AG09309 (cell line): Measurements from ENCODE around the gene PTPRN2.
"Not testable (repeated sequence)": the region's sequence is repeated elsewhere in the genome, so short reads cannot be mapped to it uniquely, and the experiment has no call there.

Experiments
- DNase-seq: peaks from one replicate; pipeline ENCODE4 v3.0.0-alpha.2; 2010; ENCODE audit warnings: low read depth
- H3K4me3 ChIP-seq: 2 replicates; pipeline ENCODE4 v1.5.1; 2011; ENCODE audit warnings: mild to moderate bottlenecking, low read depth, low read length, moderate library complexity; ENCODE audit not compliant: control insufficient read depth
- TF ChIP-seq, protein P1 (sequence below): IDR thresholded peaks from 2 replicates; pipeline ENCODE4 v1.5.1; 2011; ENCODE audit warnings: mild to moderate bottlenecking, low read depth, low read length, inconsistent platforms; ENCODE audit not compliant: insufficient read depth, control insufficient read depth; ENCODE audit errors: missing control alignments

PTPRN2 gene

GRCh38 chr7:157568106-157568769, 1019.4 kb downstream of the PTPRN2 start:
- TF ChIP-seq, protein P1, sequence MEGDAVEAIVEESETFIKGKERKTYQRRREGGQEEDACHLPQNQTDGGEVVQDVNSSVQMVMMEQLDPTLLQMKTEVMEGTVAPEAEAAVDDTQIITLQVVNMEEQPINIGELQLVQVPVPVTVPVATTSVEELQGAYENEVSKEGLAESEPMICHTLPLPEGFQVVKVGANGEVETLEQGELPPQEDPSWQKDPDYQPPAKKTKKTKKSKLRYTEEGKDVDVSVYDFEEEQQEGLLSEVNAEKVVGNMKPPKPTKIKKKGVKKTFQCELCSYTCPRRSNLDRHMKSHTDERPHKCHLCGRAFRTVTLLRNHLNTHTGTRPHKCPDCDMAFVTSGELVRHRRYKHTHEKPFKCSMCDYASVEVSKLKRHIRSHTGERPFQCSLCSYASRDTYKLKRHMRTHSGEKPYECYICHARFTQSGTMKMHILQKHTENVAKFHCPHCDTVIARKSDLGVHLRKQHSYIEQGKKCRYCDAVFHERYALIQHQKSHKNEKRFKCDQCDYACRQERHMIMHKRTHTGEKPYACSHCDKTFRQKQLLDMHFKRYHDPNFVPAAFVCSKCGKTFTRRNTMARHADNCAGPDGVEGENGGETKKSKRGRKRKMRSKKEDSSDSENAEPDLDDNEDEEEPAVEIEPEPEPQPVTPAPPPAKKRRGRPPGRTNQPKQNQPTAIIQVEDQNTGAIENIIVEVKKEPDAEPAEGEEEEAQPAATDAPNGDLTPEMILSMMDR = no peak
- peak overlapping the region; percentile 40 for H3K4me3 ChIP-seq
- DNase-seq = no peak

- no peak for DNase-seq
- TF ChIP-seq, protein P1 = no peak
- H3K4me3 ChIP-seq = no peak overlapping the region
Measured at GRCh38 chr7:157567666-157568065, 1020.0 kb downstream of the PTPRN2 start.

GRCh38 chr7:157566631-157567006, 1021.0 kb downstream of the PTPRN2 start:
- no peak overlapping the region for H3K4me3 ChIP-seq
- TF ChIP-seq, protein P1 = no peak
- DNase-seq = no peak

DNA sequence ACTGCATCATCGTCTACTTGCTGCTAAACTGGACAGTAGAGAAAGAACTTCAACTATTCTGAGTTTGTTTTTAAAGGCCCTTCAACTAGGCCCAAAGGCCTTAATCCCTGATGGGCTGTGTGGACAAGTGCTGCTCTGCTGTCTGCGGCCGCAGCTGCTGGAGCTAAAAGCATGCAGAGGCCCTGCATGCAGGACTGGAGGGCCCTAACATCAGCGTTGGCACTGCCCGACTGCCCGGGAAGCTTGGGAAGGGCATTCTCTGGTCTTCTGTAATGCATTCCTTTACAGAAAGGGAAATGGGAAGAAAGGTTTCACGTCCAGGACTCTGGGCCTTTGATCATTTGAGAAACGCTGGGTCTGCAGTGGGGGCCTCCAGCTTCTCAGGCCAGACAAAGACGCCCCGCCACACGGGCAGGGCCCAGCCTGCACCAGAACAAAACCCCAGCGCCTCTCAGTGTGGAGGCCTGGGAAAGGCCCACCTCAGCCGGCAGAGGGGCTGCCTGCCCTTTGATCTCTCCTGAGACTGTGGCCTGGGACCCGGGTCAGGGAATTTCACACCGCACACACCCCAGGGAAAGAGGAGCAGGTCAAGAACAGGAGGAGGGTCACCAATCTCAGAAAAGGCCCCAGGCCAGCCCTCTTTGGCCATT, 1021.5 kb downstream of the PTPRN2 start:
- H3K4me3 ChIP-seq = no peak overlapping the region
- TF ChIP-seq, protein P1 = no peak
- no peak for DNase-seq

GRCh38 chr7:157565201-157565626, 1022.4 kb downstream of the PTPRN2 start:
- no peak for DNase-seq
- TF ChIP-seq, protein P1 = no peak
- H3K4me3 ChIP-seq = no peak overlapping the region

- H3K4me3 ChIP-seq = no peak overlapping the region
- TF ChIP-seq, protein P1 = no peak
- no peak for DNase-seq
Measured at GRCh38 chr7:157564517-157565177, 1023.0 kb downstream of the PTPRN2 start.

GRCh38 chr7:157563467-157564135, 1024.0 kb downstream of the PTPRN2 start:
- DNase-seq, H3K4me3 ChIP-seq: not testable (repeated sequence)

GRCh38 chr7:157562522-157563398, 1024.9 kb downstream of the PTPRN2 start:
- H3K4me3 ChIP-seq = not testable (repeated sequence)

More at GRCh38 chr7:157562522-157563398, 1024.9 kb downstream of the PTPRN2 start:
- DNase-seq = not testable (repeated sequence)
